Common myeloid progenitor, CD34-positive (primary cell): Measurements from ENCODE around the gene ATP11A. TPM values are rescaled to one million over a fixed set of nuclear protein-coding genes. Genes with fewer than 3 reads are reported as not detected.

ENCODE experiments used
- CTCF ChIA-PET: fragments of 350-600 bp; sonication (Branson Sonifier 250); formaldehyde crosslinking; loops from one replicate; lab custom pipeline; 2021; ENCODE audit warnings: antibody characterized with exemption; lab: Charles Lee
- POLR2A ChIA-PET: fragments of 350-600 bp; sonication (Branson Sonifier 250); formaldehyde crosslinking; loops from one replicate; lab custom pipeline; 2021; ENCODE audit warnings: antibody characterized with exemption; lab: Charles Lee
- DNase-seq, 3 donors: peaks; one replicate each; pipeline versions ENCODE4 v3.0.0 to v3.0.0-alpha.2; 2013
- H3K27ac ChIP-seq, 2 experiments: 1 replicate in 1 of 2; 2 replicates in 1 of 2; pipeline ENCODE4 v1.7.0; 2013; ENCODE audit warnings: inconsistent platforms in 2 of 2, low read length in 2 of 2, mild to moderate bottlenecking in 2 of 2, low read depth in 1 of 2, moderate library complexity in 1 of 2; ENCODE audit not compliant: severe bottlenecking in 2 of 2, insufficient read depth in 1 of 2, poor library complexity in 1 of 2
- H3K27me3 ChIP-seq, 5 experiments: replicated peaks in 2 of 5; 1 replicate in 3 of 5; 2 replicates in 2 of 5; pipeline versions ENCODE4 v1.6.1 to v1.7.0; 2013; ENCODE audit warnings: low read length in 4 of 5, mild to moderate bottlenecking in 2 of 5, moderate library complexity in 2 of 5, inconsistent platforms in 1 of 5; ENCODE audit not compliant: insufficient read depth in 5 of 5, control insufficient read depth in 4 of 5
- H3K36me3 ChIP-seq, 4 experiments: 1 replicate in 2 of 4; 2 replicates in 2 of 4; pipeline versions ENCODE4 v1.6.1 to v1.7.0; 2013; ENCODE audit warnings: low read length in 3 of 4, control low read depth in 1 of 4, mild to moderate bottlenecking in 1 of 4; ENCODE audit not compliant: control insufficient read depth in 4 of 4, insufficient read depth in 4 of 4
- H3K4me1 ChIP-seq, 4 experiments: 1 replicate in 3 of 4; 2 replicates in 1 of 4; pipeline versions ENCODE4 v1.6.1 to v1.7.1; 2013; ENCODE audit warnings: low read length in 3 of 4, mild to moderate bottlenecking in 3 of 4, control low read depth in 1 of 4, inconsistent platforms in 1 of 4, moderate library complexity in 1 of 4; ENCODE audit not compliant: control insufficient read depth in 4 of 4, insufficient read depth in 4 of 4; ENCODE audit errors: control extremely low read depth in 1 of 4
- H3K4me3 ChIP-seq, 7 experiments: 1 replicate in 4 of 7; 2 replicates in 3 of 7; pipeline versions ENCODE4 v1.5.1 to v1.7.0; 2013; ENCODE audit warnings: mild to moderate bottlenecking in 7 of 7, low read length in 6 of 7, moderate library complexity in 6 of 7, inconsistent platforms in 2 of 7, low read depth in 2 of 7, control low read depth in 1 of 7; ENCODE audit not compliant: insufficient read depth in 4 of 7, control insufficient read depth in 1 of 7; ENCODE audit errors: extremely low read depth in 1 of 7
- H3K9me3 ChIP-seq, 5 experiments: 1 replicate in 4 of 5; 2 replicates in 1 of 5; pipeline versions ENCODE4 v1.6.1 to v1.7.1; 2013; ENCODE audit warnings: low read length in 4 of 5, mild to moderate bottlenecking in 2 of 5, inconsistent platforms in 1 of 5, low read depth in 1 of 5, moderate library complexity in 1 of 5; ENCODE audit not compliant: control insufficient read depth in 4 of 5, insufficient read depth in 2 of 5; ENCODE audit errors: control extremely low read depth in 1 of 5
- WGBS: methylation state at CpG from one replicate; pipeline ENCODE4 v1.1.5; 2013; ENCODE audit not compliant: insufficient coverage; 5-methylcytosine and 5-hydroxymethylcytosine counted together
- polyA plus RNA-seq: library from polyadenylated mRNA; unstranded; fragments of 120-200 nt; gene quantifications from one replicate; pipeline ENCODE4 v1.2.1, GENCODE V29; 2013

ATP11A gene
- 6.5 TPM for polyA plus RNA-seq

DNA sequence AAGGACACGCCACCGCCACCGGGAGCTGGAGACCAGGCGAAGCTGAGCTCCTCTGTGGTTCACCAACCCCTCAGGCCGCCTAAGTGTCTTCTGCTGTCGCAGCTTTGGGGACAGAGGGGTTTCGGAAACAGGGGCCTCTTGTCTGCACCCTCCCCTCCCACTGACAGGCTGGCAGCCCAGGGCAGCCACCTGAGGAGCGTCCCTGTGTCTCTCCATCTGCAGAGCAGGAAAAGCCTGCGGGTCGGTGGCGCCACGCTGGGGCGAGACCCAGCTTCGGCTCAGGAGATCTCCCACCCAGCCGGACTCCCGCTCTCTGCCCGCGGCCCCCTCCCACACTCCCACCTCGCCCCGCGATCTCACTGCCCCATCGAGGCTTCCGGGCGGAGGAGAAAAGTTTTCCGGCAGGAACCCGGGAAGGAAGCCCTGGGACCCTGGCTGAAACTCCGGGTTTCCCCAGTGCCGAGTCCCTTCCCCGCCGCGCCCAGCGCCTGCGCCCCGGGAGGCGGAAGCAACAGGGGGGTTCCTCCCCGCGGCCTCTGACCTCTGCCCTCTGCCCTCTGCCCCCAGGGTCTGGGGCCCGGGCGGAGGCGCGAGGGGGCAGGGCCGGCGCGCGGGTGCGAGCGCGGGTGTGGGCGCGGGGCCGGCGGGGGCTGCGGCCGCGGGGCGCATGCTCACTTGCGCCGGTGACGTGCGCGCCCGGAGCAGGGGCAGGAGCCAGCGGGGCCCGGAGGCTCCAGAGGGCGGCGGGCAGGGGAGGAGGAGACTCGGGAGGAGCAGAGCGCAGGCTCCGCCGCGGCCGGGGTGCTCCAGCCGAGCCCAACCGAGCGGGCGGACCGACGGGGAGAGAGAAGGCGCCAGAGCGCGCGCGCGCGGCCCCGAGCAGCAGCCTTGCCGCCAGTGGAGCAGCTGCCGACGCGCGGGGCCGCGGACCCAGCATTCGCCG lies at the start of gene ATP11A:
Gene ATP11A (plus strand): TSS at position 736 of the 943 bp plus-strand sequence. CDS start 379 bp downstream, outside the sequence.
- peak; percentile 67 to 83 (median 76) for DNase-seq
- 2% methylated on average over 49 of the region's 95 CpGs for WGBS
- H3K9me3 ChIP-seq, result no peaks in the 10 kb centered on the region
- ChIA-PET CTCF (interaction anchor here (1.5 kb wide), 1 partner anchor 50 kb away, joined by 3 read pairs; no protein-coding TSS in a partner anchor), POLR2A (no interaction called here)
- H3K27ac ChIP-seq, result peak within 1 kb of the TSS in 1 of 2 experiments; percentile 34
- peaks cover 0 to 17% (median 7%) of the 10 kb centered on the region in 5 experiments for H3K27me3 ChIP-seq
- H3K36me3 ChIP-seq, result no peaks in the 10 kb centered on the region
- peak within 1 kb of the TSS; percentile 54 to 78 (median 72) for H3K4me3 ChIP-seq
- H3K4me1 ChIP-seq, result peaks cover 5 to 48% (median 30%) of the 10 kb centered on the region in 4 experiments

DNA sequence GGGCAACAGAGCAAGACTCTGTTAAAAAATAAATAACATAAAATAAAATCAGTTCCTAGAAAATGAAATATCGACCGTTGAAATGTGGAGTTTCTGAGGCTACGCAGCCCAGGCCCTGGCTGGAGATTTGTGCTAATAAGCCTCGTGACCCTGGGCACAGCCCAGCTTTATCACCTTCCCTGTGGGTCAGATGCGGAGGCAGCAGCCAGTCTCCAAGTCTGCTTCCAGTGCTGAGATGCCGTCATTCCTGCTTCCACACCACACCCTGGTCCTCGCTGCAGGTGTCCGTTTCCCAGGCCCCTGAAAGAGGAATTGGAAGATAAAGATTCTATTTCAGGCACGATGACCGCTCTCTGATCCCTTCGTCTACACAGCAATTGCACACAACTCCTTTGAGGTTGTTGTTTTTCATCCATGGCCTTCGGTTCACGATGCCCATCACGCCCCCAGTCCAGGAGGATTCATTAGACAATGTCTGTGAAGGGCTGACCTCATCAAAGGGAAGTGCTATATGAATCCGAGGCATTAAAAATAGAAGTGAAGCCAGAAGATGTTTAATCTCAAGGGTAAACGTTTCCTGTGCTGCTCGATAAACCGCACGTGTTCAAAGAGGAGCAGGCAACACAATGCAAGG lies 48.3 kb upstream of the ATP11A start:
- Histone ChIP-seq H3K4me3 (no peak overlapping the region), H3K9me3 (no peaks in the 10 kb centered on the region), H3K27me3 (peaks cover 0 to 24% (median 17%) of the 10 kb centered on the region in 5 experiments), H3K36me3 (no peaks in the 10 kb centered on the region), H3K4me1 (peaks cover 0 to 18% (median 6%) of the 10 kb centered on the region in 4 experiments), H3K27ac (no peak overlapping the region)
- CTCF ChIA-PET, result interaction anchor here (0.6 to 3.7 kb wide), 9 partner anchors 9 to 236 kb away, joined by 3 to 26 read pairs (median 5); no protein-coding TSS in a partner anchor
- WGBS, result 93% methylated on average over 19 of the region's 19 CpGs
- POLR2A ChIA-PET, result no interaction called here
- DNase-seq, result peak in 1 of 3 donors; percentile 22

DNA sequence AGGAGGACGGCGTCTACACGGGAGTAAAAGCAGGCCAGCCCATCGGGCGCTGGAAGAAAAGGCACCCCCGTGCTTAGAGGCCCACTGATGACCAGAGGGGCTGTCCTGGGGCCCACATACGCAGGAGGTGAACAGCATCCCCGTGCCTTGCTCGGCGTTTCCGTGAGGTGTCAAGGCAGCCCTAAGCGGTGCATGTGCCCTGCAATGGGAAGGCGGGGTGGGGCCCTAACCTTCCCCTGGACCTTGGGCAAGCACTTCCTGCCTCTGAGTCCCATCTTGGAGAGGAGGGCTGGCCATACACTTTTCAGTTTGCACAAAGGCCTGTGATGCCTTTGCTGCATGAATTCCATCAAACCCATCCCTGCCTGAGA lies 47.8 kb upstream of the ATP11A start:
- H3K4me3 ChIP-seq, result no peak overlapping the region
- H3K9me3 ChIP-seq, result no peaks in the 10 kb centered on the region
- H3K27me3 ChIP-seq, result peaks cover 0 to 24% (median 13%) of the 10 kb centered on the region in 5 experiments
- ChIA-PET POLR2A (no interaction called here), CTCF (interaction anchor here (2.2 to 3.1 kb wide), 2 partner anchors 10 to 235 kb away, joined by 7 to 20 read pairs; no protein-coding TSS in a partner anchor)
- H3K27ac ChIP-seq, result no peak overlapping the region
- 96% methylated on average over 13 of the region's 13 CpGs for WGBS
- peaks cover 0 to 18% (median 6%) of the 10 kb centered on the region in 4 experiments for H3K4me1 ChIP-seq
- no peaks in the 10 kb centered on the region for H3K36me3 ChIP-seq
- DNase-seq, result no peak

DNA sequence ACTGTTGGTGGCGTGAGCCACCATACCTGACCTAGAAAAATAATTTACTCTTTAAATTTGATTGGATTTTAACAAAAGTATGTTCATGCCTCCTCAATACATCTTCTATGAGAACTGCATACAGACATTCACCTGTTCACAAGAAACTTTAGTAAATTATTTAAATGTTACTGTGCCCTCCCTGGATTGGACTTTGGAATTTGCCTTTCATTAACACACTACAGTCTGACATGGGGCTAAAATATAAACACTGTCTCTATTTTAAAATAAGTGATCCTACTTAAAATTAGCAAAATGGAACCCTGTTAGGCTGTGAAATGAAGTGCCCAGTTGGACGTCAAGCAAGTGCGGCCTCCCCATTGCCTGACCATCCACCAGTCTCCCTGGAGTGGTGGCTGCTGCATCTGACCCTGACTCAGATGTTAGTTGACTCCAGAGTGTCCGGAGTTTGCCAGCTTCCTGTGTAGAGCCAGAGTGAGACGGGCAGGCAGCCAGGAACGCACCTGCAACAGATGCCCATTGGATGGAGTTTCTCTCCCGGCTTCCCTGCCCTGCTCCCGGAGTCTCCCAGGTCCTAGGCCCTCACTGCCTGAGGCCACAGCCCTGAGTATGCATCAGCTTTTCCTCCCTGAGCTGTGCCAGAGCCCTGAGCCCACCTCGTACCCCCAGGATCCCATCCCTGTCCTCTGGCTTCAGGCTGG lies 45.9 kb upstream of the ATP11A start:
- 96% methylated on average over 8 of the region's 9 CpGs for WGBS
- DNase-seq, result no peak
- CTCF ChIA-PET, result no interaction called here
- Histone ChIP-seq H3K4me1 (peaks cover 0 to 10% (median 4%) of the 10 kb centered on the region in 4 experiments), H3K27ac (no peak overlapping the region), H3K27me3 (peaks cover 0 to 11% (median 7%) of the 10 kb centered on the region in 5 experiments), H3K4me3 (no peak overlapping the region), H3K9me3 (no peaks in the 10 kb centered on the region), H3K36me3 (no peaks in the 10 kb centered on the region)
- POLR2A ChIA-PET, result no interaction called here

DNA sequence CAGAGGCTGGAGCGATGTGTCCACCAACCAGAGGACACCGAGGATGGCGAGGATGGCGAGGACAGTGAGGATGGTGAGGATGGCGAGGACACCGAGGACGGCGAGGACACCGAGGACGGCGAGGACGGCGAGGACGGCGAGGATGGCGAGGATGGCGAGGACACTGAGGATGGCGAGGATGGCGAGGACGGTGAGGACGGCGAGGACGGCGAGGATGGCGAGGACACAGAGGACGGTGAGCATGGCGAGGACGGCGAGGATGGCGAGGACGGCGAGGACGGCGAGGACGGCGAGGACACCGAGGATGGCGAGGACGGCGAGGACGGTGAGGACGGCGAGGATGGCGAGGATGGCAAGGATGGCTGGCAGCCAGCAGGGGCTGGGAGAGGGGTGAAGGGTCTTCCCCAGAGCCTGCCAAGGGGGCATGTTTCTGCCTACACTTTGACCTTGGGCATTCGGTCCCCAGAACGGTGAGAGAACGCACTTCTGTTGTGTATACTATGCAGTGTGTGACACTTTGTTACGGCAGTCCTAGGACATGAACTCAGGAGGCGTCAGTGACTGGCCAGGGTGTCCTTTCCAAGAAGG lies 44.4 kb upstream of the ATP11A start:
- no peak for DNase-seq
- Histone ChIP-seq H3K27me3 (peaks cover 0 to 4% (median 0%) of the 10 kb centered on the region in 5 experiments), H3K9me3 (no peaks in the 10 kb centered on the region), H3K4me3 (no peak overlapping the region), H3K27ac (no peak overlapping the region), H3K36me3 (no peaks in the 10 kb centered on the region), H3K4me1 (peaks cover 0 to 3% (median 1%) of the 10 kb centered on the region in 4 experiments)
- POLR2A ChIA-PET, result no interaction called here
- WGBS, result 97% methylated on average over 46 of the region's 49 CpGs
- CTCF ChIA-PET, result interaction anchor here (1.6 kb wide), 1 partner anchor 229 kb away, joined by 6 read pairs; no protein-coding TSS in a partner anchor

DNA sequence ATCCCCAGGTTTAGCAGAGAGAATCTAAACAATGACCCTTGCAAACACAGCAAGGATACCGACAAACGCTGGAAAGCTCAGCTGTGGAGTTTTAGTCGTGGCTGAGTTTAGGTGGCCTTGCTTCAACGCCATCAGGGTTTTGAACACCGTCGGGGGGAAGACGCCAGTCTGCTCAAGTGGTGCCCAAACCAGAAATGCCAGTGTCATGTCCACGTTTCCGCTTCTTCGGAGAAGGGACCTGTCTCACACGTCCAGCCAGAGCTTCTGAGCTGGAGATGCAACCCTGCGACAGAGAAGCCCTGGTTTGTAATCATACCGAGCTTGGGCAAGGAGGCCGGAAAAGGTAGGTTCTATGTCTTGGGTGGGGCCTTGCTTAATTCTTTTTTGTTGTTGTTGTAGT lies 42.6 kb upstream of the ATP11A start:
- peaks cover 0 to 4% (median 0%) of the 10 kb centered on the region in 5 experiments for H3K27me3 ChIP-seq
- no peak overlapping the region for H3K4me3 ChIP-seq
- H3K9me3 ChIP-seq, result no peaks in the 10 kb centered on the region
- ChIA-PET CTCF (interaction anchor here (1.6 kb wide), 1 partner anchor 227 kb away, joined by 6 read pairs; no protein-coding TSS in a partner anchor), POLR2A (no interaction called here)
- H3K27ac ChIP-seq, result no peak overlapping the region
- peaks cover 0 to 2% (median under 1%) of the 10 kb centered on the region in 4 experiments for H3K4me1 ChIP-seq
- no peaks in the 10 kb centered on the region for H3K36me3 ChIP-seq
- no peak for DNase-seq
- WGBS, result 90% methylated on average over 14 of the region's 14 CpGs
